ENCODE results near the gene RNASE8. TPM values are rescaled to one million over a fixed set of nuclear protein-coding genes. Genes with fewer than 3 reads are reported as not detected.

Gene RNASE8
- polyA plus RNA-seq, 4 donors, result not detected

- peak in 2 of 4 donors; percentile 80 to 86 for DNase-seq (ENCODE audit: low read depth in 4 of 4, low spot score in 3 of 4)
Measured at GRCh38 chr14:21071225-21072030, 13.8 kb downstream of the RNASE8 start.

GRCh38 chr14:21072031-21072473, 14.4 kb downstream of the RNASE8 start:
- peak in 2 of 4 donors; percentile 29 to 37 for DNase-seq (ENCODE audit: low read depth in 4 of 4, low spot score in 3 of 4)

GRCh38 chr14:21072781-21073339, 15.2 kb downstream of the RNASE8 start:
- no peak for DNase-seq (ENCODE audit: low read depth in 4 of 4, low spot score in 3 of 4)

GRCh38 chr14:21073921-21074320, 16.3 kb downstream of the RNASE8 start:
- DNase-seq (ENCODE audit: low read depth in 4 of 4, low spot score in 3 of 4), result no peak

GRCh38 chr14:21074398-21075272, 17.0 kb downstream of the RNASE8 start:
- DNase-seq (ENCODE audit: low read depth in 4 of 4, low spot score in 3 of 4), result no peak

- DNase-seq (ENCODE audit: low read depth in 4 of 4, low spot score in 3 of 4), result no peak
Measured at GRCh38 chr14:21075719-21076437, 18.3 kb downstream of the RNASE8 start.

- no peak for DNase-seq (ENCODE audit: low read depth in 4 of 4, low spot score in 3 of 4)
Measured at GRCh38 chr14:21077672-21078071, 20.1 kb downstream of the RNASE8 start.

- no peak for DNase-seq (ENCODE audit: low read depth in 4 of 4, low spot score in 3 of 4)
Measured at GRCh38 chr14:21078287-21078686, 20.7 kb downstream of the RNASE8 start.

GRCh38 chr14:21078726-21079125, 21.1 kb downstream of the RNASE8 start:
- DNase-seq (ENCODE audit: low read depth in 4 of 4, low spot score in 3 of 4), result no peak

- DNase-seq (ENCODE audit: low read depth in 4 of 4, low spot score in 3 of 4), result no peak
Measured at GRCh38 chr14:21081521-21082142, 24.0 kb downstream of the RNASE8 start.

GRCh38 chr14:21083565-21084325, 26.1 kb downstream of the RNASE8 start:
- no peak for DNase-seq (ENCODE audit: low read depth in 4 of 4, low spot score in 3 of 4)

GRCh38 chr14:21084396-21084795, 26.8 kb downstream of the RNASE8 start:
- DNase-seq (ENCODE audit: low read depth in 4 of 4, low spot score in 3 of 4), result no peak

- DNase-seq (ENCODE audit: low read depth in 4 of 4, low spot score in 3 of 4), result no peak
Measured at GRCh38 chr14:21084998-21085853, 27.6 kb downstream of the RNASE8 start.

- DNase-seq (ENCODE audit: low read depth in 4 of 4, low spot score in 3 of 4), result no peak
Measured at GRCh38 chr14:21086908-21087293, 29.3 kb downstream of the RNASE8 start.

GRCh38 chr14:21087294-21088091, 29.9 kb downstream of the RNASE8 start:
- no peak for DNase-seq (ENCODE audit: low read depth in 4 of 4, low spot score in 3 of 4)

GRCh38 chr14:21088687-21089086, 31.1 kb downstream of the RNASE8 start:
- DNase-seq (ENCODE audit: low read depth in 4 of 4, low spot score in 3 of 4), result no peak

GRCh38 chr14:21089271-21089670, 31.6 kb downstream of the RNASE8 start:
- DNase-seq (ENCODE audit: low read depth in 4 of 4, low spot score in 3 of 4), result no peak

GRCh38 chr14:21089877-21090193, 32.2 kb downstream of the RNASE8 start:
- no peak for DNase-seq (ENCODE audit: low read depth in 4 of 4, low spot score in 3 of 4)

Data from right renal pelvis (tissue), 4 donors.